Measurements from ENCODE around the gene BMP10. TPM values are rescaled to one million over a fixed set of nuclear protein-coding genes. Genes with fewer than 3 reads are reported as not detected.

Gene BMP10
- total RNA-seq, 1 donor from 2014 or later: not detected

DNA sequence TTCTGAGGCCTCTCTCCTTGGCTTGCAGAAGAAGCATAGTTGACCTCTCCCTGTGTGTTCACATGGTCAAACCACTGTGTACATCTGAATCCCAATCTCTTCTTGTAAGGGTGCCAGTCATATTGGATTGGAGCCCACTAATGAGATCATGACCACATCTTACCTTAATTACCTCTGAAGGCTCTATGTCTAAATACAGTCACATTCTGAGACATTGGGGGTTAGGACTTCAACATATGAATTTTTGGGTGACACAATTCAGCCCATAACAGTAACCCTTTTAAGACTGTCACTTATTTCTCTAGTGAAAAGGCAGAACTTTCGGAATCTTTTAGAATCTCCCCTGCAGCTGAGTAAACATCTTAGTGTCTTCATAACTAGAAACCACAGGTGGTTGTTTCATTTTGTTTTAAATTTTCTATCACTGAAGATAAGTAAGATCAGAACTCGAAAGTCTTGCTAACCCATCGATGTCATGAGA is 33.3 kb downstream of the BMP10 start:
- no peak overlapping the region for H3K4me3 ChIP-seq (ENCODE audit: low read depth, low read length)
- FAIRE-seq (no peak), DNase-seq (ENCODE audit: low read depth) (no peak)
- no peaks in the 10 kb centered on the region for H3K27me3 ChIP-seq (ENCODE audit: control insufficient read depth, insufficient read depth, low read length)
- H3K36me3 ChIP-seq (ENCODE audit: control insufficient read depth, insufficient read depth, low read length): no peaks in the 10 kb centered on the region
- TF ChIP-seq, protein P1, sequence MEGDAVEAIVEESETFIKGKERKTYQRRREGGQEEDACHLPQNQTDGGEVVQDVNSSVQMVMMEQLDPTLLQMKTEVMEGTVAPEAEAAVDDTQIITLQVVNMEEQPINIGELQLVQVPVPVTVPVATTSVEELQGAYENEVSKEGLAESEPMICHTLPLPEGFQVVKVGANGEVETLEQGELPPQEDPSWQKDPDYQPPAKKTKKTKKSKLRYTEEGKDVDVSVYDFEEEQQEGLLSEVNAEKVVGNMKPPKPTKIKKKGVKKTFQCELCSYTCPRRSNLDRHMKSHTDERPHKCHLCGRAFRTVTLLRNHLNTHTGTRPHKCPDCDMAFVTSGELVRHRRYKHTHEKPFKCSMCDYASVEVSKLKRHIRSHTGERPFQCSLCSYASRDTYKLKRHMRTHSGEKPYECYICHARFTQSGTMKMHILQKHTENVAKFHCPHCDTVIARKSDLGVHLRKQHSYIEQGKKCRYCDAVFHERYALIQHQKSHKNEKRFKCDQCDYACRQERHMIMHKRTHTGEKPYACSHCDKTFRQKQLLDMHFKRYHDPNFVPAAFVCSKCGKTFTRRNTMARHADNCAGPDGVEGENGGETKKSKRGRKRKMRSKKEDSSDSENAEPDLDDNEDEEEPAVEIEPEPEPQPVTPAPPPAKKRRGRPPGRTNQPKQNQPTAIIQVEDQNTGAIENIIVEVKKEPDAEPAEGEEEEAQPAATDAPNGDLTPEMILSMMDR (IDR thresholded peaks at IDR 0.05; ENCODE audit: insufficient read depth, low read length, severe bottlenecking): no peak

DNA sequence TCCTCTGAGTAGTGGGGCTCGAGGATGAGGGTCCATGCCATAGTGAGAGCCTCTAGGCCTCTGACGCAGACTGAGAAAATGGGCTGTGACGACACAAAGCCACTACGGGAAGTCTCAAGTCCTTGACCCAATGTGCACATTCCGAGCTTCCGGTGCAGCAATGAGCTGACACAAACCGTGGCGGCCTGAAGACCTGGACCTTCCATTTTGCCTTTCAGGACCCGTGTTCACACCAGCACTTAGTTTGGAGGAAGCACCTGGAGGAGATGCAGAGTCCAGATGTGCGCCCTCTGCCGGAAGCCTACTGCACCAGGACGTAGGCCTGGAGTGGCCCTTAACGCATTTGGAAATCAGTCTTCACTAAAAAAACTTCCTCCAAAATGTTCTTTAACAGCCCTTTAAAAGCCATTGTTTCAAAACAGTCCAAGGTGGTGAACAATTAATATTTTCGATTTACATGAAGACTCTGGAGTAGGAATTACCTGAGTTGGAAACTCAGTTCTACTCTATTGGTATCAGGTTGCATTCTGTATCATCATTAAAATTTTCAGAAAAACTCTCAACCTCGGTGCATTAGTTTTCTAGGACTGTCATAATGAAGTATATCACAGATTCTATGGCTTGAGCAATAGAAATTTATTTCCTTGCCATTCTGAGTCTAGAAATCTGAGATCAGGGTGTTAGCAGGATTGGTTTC is 33.9 kb downstream of the BMP10 start:
- DNase-seq (ENCODE audit: low read depth): peak; percentile 40
- no peaks in the 10 kb centered on the region for H3K27me3 ChIP-seq (ENCODE audit: control insufficient read depth, insufficient read depth, low read length)
- no peaks in the 10 kb centered on the region for H3K36me3 ChIP-seq (ENCODE audit: control insufficient read depth, insufficient read depth, low read length)
- H3K4me3 ChIP-seq (ENCODE audit: low read depth, low read length): no peak overlapping the region
- FAIRE-seq: no peak
- TF ChIP-seq, protein P1 (IDR thresholded peaks at IDR 0.05; ENCODE audit: insufficient read depth, low read length, severe bottlenecking): peak; percentile 85

DNA sequence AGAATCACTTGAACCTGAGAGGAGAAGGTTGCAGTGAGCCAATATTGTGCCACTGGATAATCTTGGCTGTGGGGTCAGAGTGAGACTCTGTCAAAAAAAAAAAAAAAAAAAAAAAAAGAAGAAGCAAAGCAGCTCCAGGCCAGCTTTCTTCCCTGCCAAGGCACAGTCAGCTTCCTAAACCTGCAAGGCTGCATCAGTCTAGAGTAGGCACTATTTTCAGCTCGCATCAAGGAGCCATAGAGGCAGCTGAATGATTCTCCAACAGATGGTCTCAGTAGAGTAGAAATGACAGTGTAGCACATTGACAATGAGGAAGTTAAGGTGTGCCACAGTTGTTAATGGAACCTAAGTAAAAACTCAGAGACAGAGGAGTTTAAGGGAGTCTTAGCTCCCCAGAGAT is 35.6 kb downstream of the BMP10 start:
- DNase-seq (ENCODE audit: low read depth) (no peak), FAIRE-seq (no peak)
- Histone ChIP-seq H3K27me3 (ENCODE audit: control insufficient read depth, insufficient read depth, low read length) (no peaks in the 10 kb centered on the region), H3K36me3 (ENCODE audit: control insufficient read depth, insufficient read depth, low read length) (no peaks in the 10 kb centered on the region), H3K4me3 (ENCODE audit: low read depth, low read length) (no peak overlapping the region)
- TF ChIP-seq, protein P1 (IDR thresholded peaks at IDR 0.05; ENCODE audit: insufficient read depth, low read length, severe bottlenecking): no peak

DNA sequence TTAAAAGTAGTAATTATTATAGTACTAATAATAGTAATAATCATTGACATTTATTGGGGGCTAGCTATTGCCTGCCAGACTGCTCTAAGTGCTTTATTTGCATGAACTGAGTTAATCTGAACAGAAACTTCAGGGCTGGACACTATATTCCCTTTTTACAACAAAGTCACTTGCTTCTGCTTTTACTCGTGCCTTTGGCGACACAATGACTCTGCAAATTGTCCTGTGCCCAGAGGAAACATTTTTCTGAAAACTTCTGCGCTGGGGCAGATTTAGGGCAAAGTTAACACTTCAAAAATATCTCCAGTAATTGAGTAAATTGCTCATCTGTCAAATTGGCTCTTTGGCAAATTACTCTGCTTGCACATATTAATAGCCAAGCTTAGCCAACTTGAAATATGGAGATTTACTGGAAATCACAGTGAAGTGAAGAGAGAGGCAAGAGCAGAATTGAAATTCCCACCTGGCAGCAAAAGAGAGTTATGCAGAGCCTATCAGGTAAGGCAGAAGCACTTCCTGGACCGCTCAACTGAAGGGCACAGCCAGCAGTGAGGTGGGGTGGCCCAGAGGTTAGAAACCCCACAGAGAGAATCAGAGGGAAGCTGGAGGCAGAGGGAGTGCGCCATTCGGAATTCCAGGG is 36.3 kb downstream of the BMP10 start:
- Histone ChIP-seq H3K4me3 (ENCODE audit: low read depth, low read length) (no peak overlapping the region), H3K27me3 (ENCODE audit: control insufficient read depth, insufficient read depth, low read length) (no peaks in the 10 kb centered on the region), H3K36me3 (ENCODE audit: control insufficient read depth, insufficient read depth, low read length) (no peaks in the 10 kb centered on the region)
- FAIRE-seq (no peak), DNase-seq (ENCODE audit: low read depth) (no peak)
- TF ChIP-seq, protein P1 (IDR thresholded peaks at IDR 0.05; ENCODE audit: insufficient read depth, low read length, severe bottlenecking): no peak

DNA sequence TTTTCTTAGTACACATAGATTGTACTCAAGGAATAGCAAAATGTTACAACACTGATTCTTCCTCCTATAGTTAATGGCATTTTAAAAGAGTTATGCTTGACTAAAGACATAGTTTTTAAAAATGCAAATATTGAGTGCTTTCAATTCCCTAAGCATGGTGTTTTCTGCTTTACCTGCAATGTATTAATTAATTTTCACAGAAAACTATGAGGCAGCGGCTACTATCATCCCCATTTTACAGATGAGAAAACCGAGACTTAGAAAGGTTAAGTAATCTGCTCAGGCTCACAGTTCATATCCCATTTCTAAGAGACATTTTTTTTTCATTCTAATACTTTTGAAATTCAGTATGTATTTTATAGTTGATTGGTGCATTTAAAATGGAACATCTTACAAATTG is 38.0 kb downstream of the BMP10 start:
- H3K4me3 ChIP-seq (ENCODE audit: low read depth, low read length): no peak overlapping the region
- FAIRE-seq (no peak), DNase-seq (ENCODE audit: low read depth) (no peak)
- TF ChIP-seq, protein P1 (IDR thresholded peaks at IDR 0.05; ENCODE audit: insufficient read depth, low read length, severe bottlenecking): no peak
- H3K36me3 ChIP-seq (ENCODE audit: control insufficient read depth, insufficient read depth, low read length): no peaks in the 10 kb centered on the region
- H3K27me3 ChIP-seq (ENCODE audit: control insufficient read depth, insufficient read depth, low read length): no peaks in the 10 kb centered on the region

Measured in bronchial epithelial cell (primary cell).